Activated effector memory CD4-positive, alpha-beta T cell treated with anti-CD3 and anti-CD28 coated beads, Interleukin-2, amount 50 U/mL, for 16 hours (primary cell): ENCODE data around the gene SEL1L2.

Experiments
- DNase-seq: peaks from one replicate; pipeline ENCODE4 v3.0.0-alpha.2; 2020

Gene SEL1L2

DNA sequence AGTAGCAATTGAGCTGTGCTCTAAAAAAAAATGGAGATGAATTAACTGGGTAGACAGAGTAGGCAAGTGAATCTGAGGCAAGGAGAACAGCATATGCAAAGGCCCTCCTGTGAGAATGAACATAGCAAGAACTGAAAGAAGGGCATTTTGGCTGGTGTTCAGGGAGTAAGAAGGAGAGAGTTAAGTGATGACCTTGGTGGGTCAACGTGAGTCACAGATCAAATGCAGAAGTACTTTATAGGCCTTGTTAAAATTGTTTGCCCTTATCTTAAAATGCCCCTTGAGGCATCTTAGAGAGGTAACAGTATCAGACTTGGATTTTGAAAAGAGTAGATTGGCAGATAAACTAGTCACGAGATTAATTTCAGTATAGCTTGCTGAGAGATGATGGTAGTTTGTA is 181.0 kb downstream of the SEL1L2 start:
- no peak for DNase-seq

GRCh38 chr20:13800728-13801134 is 189.7 kb downstream of the SEL1L2 start:
- DNase-seq = no peak

DNA sequence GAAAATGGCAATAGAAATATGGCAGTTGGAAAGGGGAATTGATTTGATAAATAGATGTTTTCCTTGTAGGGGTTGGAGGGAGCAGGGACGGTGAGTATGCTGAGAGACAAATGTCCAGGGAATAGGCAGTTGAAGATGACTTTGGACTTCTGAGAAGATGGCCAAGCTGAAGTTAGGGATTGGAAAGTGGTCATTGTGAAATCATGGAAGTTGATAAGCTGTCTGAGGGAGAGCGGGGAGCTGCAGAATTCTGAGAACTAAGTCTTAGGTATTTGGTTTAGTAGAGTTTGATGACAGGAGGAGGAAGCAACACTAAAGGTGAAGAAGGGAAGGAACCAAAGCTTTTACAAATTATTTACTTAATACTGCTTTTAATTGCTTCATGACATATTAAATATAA is 190.4 kb downstream of the SEL1L2 start:
- no peak for DNase-seq
